Vagina (tissue), 2 donors: Measurements from ENCODE around the gene GAST. TPM values are rescaled to one million over a fixed set of nuclear protein-coding genes. Genes with fewer than 3 reads are reported as not detected.
"Not testable (repeated sequence)": the region's sequence is repeated elsewhere in the genome, so short reads cannot be mapped to it uniquely, and the experiment has no call there.

ENCODE experiments used
- DNase-seq, 2 donors: peaks; one replicate each; pipeline ENCODE4 v3.0.0-alpha.2; 2017; ENCODE audit errors: extremely low spot score in 2 of 2
- H3K27ac ChIP-seq: fragments of 200-600 bp; sonication (generic); one replicate; pipeline ENCODE4 v1.5.1; 2019
- H3K27me3 ChIP-seq: fragments of 200-600 bp; sonication (generic); one replicate; pipeline ENCODE4 v1.5.1; 2019
- H3K36me3 ChIP-seq, 2 donors: fragments of 200-600 bp; sonication (generic); one replicate each; pipeline ENCODE4 v1.5.1; 2017 to 2019
- H3K4me1 ChIP-seq: fragments of 200-600 bp; sonication (generic); one replicate; pipeline ENCODE4 v1.5.1; 2019
- H3K4me3 ChIP-seq, 2 donors: fragments of 200-600 bp; sonication (generic); 1 replicate in 1 of 2; 2 replicates in 1 of 2; pipeline ENCODE4 v1.5.1; 2016 to 2019
- H3K9me3 ChIP-seq: fragments of 200-600 bp; sonication (generic); one replicate; pipeline ENCODE4 v1.5.1; 2019
- POLR2A ChIP-seq, 2 donors: fragments of 450-650 bp; IDR thresholded peaks; one replicate each; pipeline ENCODE4 v1.6.1; 2017; ENCODE audit warnings: antibody characterized with exemption in 2 of 2, mild to moderate bottlenecking in 2 of 2, moderate library complexity in 2 of 2
- POLR2AphosphoS5 ChIP-seq, 2 donors: sonication (generic); formaldehyde crosslinking; IDR thresholded peaks; one replicate each; pipeline ENCODE4 v1.9.0; 2017; ENCODE audit warnings: antibody characterized with exemption in 2 of 2, mild to moderate bottlenecking in 2 of 2, low read depth in 1 of 2; ENCODE audit not compliant: insufficient read depth in 1 of 2
- intact Hi-C: fragments of 100-400 bp; cut with DNase I; formaldehyde crosslinking; loops from one replicate; pipeline ENCODE4 v1.15.1; 2023
- total RNA-seq: library from RNA; depleted of rRNA; stranded (reverse); fragments of >200 nt; gene quantifications from one replicate; pipeline ENCODE4 v1.2.3, GENCODE V29; 2016
- TF ChIP-seq, protein P1 (sequence below), 3 experiments: fragments of 450-650 bp in 2 of 3; fragments of 200-600 bp in 1 of 3; sonication (generic) in 1 of 3; IDR thresholded peaks; one replicate each; pipeline ENCODE4 v1.5.1; 2017 to 2019; ENCODE audit warnings: antibody characterized with exemption in 3 of 3, mild to moderate bottlenecking in 2 of 3, moderate library complexity in 2 of 3

GAST gene
- total RNA-seq, 1 donor from 2014 or later, result not detected

- TF ChIP-seq POLR2A (IDR thresholded peaks at IDR 0.05) (no peak), POLR2AphosphoS5 (IDR thresholded peaks at IDR 0.05; ENCODE audit: insufficient read depth in 1 of 2, low read depth in 1 of 2) (no peak)
- TF ChIP-seq, protein P1, sequence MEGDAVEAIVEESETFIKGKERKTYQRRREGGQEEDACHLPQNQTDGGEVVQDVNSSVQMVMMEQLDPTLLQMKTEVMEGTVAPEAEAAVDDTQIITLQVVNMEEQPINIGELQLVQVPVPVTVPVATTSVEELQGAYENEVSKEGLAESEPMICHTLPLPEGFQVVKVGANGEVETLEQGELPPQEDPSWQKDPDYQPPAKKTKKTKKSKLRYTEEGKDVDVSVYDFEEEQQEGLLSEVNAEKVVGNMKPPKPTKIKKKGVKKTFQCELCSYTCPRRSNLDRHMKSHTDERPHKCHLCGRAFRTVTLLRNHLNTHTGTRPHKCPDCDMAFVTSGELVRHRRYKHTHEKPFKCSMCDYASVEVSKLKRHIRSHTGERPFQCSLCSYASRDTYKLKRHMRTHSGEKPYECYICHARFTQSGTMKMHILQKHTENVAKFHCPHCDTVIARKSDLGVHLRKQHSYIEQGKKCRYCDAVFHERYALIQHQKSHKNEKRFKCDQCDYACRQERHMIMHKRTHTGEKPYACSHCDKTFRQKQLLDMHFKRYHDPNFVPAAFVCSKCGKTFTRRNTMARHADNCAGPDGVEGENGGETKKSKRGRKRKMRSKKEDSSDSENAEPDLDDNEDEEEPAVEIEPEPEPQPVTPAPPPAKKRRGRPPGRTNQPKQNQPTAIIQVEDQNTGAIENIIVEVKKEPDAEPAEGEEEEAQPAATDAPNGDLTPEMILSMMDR (IDR thresholded peaks at IDR 0.05), result no peak
- intact Hi-C loops, result no loop called here
- Histone ChIP-seq H3K4me1 (peaks cover 12% of the 10 kb centered on the region), H3K27ac (no peak overlapping the region), H3K36me3 (no peaks in the 10 kb centered on the region), H3K27me3 (no peaks in the 10 kb centered on the region), H3K9me3 (no peaks in the 10 kb centered on the region), H3K4me3 (no peak overlapping the region)
- DNase-seq, result no peak
Observed at GRCh38 chr17:41672153-41672552, 40.0 kb upstream of the GAST start.

- H3K4me3 ChIP-seq, H3K36me3 ChIP-seq, H3K9me3 ChIP-seq, H3K27me3 ChIP-seq, H3K4me1 ChIP-seq, H3K27ac ChIP-seq, DNase-seq, intact Hi-C loops: not testable (repeated sequence)
Observed at GRCh38 chr17:41675157-41676057, 36.7 kb upstream of the GAST start.

- TF ChIP-seq, protein P1 (IDR thresholded peaks at IDR 0.05), result no peak
- TF ChIP-seq POLR2AphosphoS5 (IDR thresholded peaks at IDR 0.05; ENCODE audit: insufficient read depth in 1 of 2, low read depth in 1 of 2), result no peak
- TF ChIP-seq POLR2A (IDR thresholded peaks at IDR 0.05), result no peak
- peaks cover 6% of the 10 kb centered on the region for H3K4me1 ChIP-seq
- no peak overlapping the region for H3K27ac ChIP-seq
- no peak for DNase-seq
- no peaks in the 10 kb centered on the region for H3K36me3 ChIP-seq
- H3K4me3 ChIP-seq, result no peak overlapping the region
- intact Hi-C loops, result no loop called here
- no peaks in the 10 kb centered on the region for H3K27me3 ChIP-seq
- no peaks in the 10 kb centered on the region for H3K9me3 ChIP-seq
Observed at GRCh38 chr17:41676058-41676419, 36.1 kb upstream of the GAST start.

- H3K36me3 ChIP-seq, result no peaks in the 10 kb centered on the region
- intact Hi-C loops, result no loop called here
- TF ChIP-seq POLR2A (IDR thresholded peaks at IDR 0.05) (no peak), POLR2AphosphoS5 (IDR thresholded peaks at IDR 0.05; ENCODE audit: insufficient read depth in 1 of 2, low read depth in 1 of 2) (peak in 1 of 2 donors; percentile 13)
- TF ChIP-seq, protein P1 (IDR thresholded peaks at IDR 0.05), result no peak
Observed at GRCh38 chr17:41678411-41678906, 33.7 kb upstream of the GAST start.

GRCh38 chr17:41678907-41679739, 33.0 kb upstream of the GAST start:
- peaks cover 6% of the 10 kb centered on the region for H3K4me1 ChIP-seq
- peak overlapping the region; percentile 8 for H3K27ac ChIP-seq
- no peak for DNase-seq
- intact Hi-C loops, result no loop called here
- peak overlapping the region; percentile 5 to 27 for H3K4me3 ChIP-seq
- no peaks in the 10 kb centered on the region for H3K27me3 ChIP-seq
- TF ChIP-seq, protein P1 (IDR thresholded peaks at IDR 0.05), result no peak
- peak; percentile 4 to 79 for TF ChIP-seq POLR2AphosphoS5 (IDR thresholded peaks at IDR 0.05; ENCODE audit: insufficient read depth in 1 of 2, low read depth in 1 of 2)
- H3K36me3 ChIP-seq, result no peaks in the 10 kb centered on the region
- H3K9me3 ChIP-seq, result no peaks in the 10 kb centered on the region

More at GRCh38 chr17:41678411-41678906, 33.7 kb upstream of the GAST start:
- Histone ChIP-seq H3K27ac (peak overlapping the region; percentile 8), H3K4me3 (peak overlapping the region; percentile 5 to 27), H3K27me3 (no peaks in the 10 kb centered on the region), H3K4me1 (peaks cover 6% of the 10 kb centered on the region), H3K9me3 (no peaks in the 10 kb centered on the region)
- DNase-seq, result no peak
